ENCODE results near the gene RIN3. TPM values are rescaled to one million over a fixed set of nuclear protein-coding genes. Genes with fewer than 3 reads are reported as not detected.
A peak's percentile ranks its signal among the peaks of the same experiment; 100 is the strongest.

The RIN3 gene
- total and polyA plus RNA-seq, 10 of the 15 experiments (the other 5 are each of a cell fraction or from before 2014, with no cell fraction given): 0.91 to 23.3 (median 6.3) TPM

GRCh38 chr14:92616178-92616577 is 102.6 kb downstream of the RIN3 start:
- in situ Hi-C loops (cut with MboI): no loop called here
- no peaks in the 10 kb centered on the region for H3K79me2 ChIP-seq (ENCODE audit: control insufficient read depth, insufficient read depth, low read length)
- H3K9me3 ChIP-seq (replicated peaks; ENCODE audit: control insufficient read depth, insufficient read depth, low read length): no peaks in the 10 kb centered on the region; the same call in 2 of the 3 replicates
- no peak overlapping the region for H2AFZ ChIP-seq (ENCODE audit: control insufficient read depth, low read depth, low read length)
- DNase-seq (ENCODE audit: low read depth, low spot score): no peak
- ChIA-PET RAD21 (ENCODE audit: unreplicated experiment) (interaction anchor here (1.0 to 3.7 kb wide), 9 partner anchors 18 to 356 kb away, joined by 3 to 38 read pairs (median 9); no protein-coding TSS in a partner anchor), POLR2A (interaction anchor here (1.3 to 1.5 kb wide), 2 partner anchors 21 to 35 kb away, joined by 4 read pairs; no protein-coding TSS in a partner anchor), SMC1A (ENCODE audit: uncharacterized antibody, unreplicated experiment) (interaction anchor here (1.0 to 4.3 kb wide), 13 partner anchors 10 to 67 kb away, joined by 3 to 38 read pairs (median 4); no protein-coding TSS in a partner anchor), CTCF (interaction anchor here (0.9 to 2.1 kb wide), 6 partner anchors 30 to 70 kb away, joined by 3 to 7 read pairs (median 4); no protein-coding TSS in a partner anchor)
- intact Hi-C loops (cut with micrococcal nuclease; ENCODE audit: unreplicated experiment): no loop called here
- no peak overlapping the region for H3K9ac ChIP-seq (ENCODE audit: control insufficient read depth, insufficient read depth, low read length)
- no peak overlapping the region for H3K4me2 ChIP-seq (ENCODE audit: control insufficient read depth, insufficient read depth)
- H3K4me3 ChIP-seq: no peak overlapping the region
- no peaks in the 10 kb centered on the region for H4K20me1 ChIP-seq (ENCODE audit: control insufficient read depth, insufficient read depth)
- ATAC-seq: no peak
- TF ChIP-seq, protein P1, sequence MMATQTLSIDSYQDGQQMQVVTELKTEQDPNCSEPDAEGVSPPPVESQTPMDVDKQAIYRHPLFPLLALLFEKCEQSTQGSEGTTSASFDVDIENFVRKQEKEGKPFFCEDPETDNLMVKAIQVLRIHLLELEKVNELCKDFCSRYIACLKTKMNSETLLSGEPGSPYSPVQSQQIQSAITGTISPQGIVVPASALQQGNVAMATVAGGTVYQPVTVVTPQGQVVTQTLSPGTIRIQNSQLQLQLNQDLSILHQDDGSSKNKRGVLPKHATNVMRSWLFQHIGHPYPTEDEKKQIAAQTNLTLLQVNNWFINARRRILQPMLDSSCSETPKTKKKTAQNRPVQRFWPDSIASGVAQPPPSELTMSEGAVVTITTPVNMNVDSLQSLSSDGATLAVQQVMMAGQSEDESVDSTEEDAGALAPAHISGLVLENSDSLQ (IDR thresholded peaks at IDR 0.05): no peak
- TF ChIP-seq POU2F2 (IDR thresholded peaks at IDR 0.05; ENCODE audit: borderline replicate concordance, low read depth, low read length): no peak
- no peak for TF ChIP-seq MEF2A (IDR thresholded peaks at IDR 0.05; ENCODE audit: insufficient read depth, low read depth, low read length)
- no peak for TF ChIP-seq ATF2 (IDR thresholded peaks at IDR 0.05; ENCODE audit: low read length)
- TF ChIP-seq POLR2AphosphoS5 (IDR thresholded peaks at IDR 0.05; ENCODE audit: low read length): no peak
- TF ChIP-seq SMC3 (IDR thresholded peaks at IDR 0.05; ENCODE audit: borderline replicate concordance, low read length): no peak
- TF ChIP-seq TCF12 (IDR thresholded peaks at IDR 0.05; ENCODE audit: low read depth, low read length): no peak
- TF ChIP-seq, protein P2, sequence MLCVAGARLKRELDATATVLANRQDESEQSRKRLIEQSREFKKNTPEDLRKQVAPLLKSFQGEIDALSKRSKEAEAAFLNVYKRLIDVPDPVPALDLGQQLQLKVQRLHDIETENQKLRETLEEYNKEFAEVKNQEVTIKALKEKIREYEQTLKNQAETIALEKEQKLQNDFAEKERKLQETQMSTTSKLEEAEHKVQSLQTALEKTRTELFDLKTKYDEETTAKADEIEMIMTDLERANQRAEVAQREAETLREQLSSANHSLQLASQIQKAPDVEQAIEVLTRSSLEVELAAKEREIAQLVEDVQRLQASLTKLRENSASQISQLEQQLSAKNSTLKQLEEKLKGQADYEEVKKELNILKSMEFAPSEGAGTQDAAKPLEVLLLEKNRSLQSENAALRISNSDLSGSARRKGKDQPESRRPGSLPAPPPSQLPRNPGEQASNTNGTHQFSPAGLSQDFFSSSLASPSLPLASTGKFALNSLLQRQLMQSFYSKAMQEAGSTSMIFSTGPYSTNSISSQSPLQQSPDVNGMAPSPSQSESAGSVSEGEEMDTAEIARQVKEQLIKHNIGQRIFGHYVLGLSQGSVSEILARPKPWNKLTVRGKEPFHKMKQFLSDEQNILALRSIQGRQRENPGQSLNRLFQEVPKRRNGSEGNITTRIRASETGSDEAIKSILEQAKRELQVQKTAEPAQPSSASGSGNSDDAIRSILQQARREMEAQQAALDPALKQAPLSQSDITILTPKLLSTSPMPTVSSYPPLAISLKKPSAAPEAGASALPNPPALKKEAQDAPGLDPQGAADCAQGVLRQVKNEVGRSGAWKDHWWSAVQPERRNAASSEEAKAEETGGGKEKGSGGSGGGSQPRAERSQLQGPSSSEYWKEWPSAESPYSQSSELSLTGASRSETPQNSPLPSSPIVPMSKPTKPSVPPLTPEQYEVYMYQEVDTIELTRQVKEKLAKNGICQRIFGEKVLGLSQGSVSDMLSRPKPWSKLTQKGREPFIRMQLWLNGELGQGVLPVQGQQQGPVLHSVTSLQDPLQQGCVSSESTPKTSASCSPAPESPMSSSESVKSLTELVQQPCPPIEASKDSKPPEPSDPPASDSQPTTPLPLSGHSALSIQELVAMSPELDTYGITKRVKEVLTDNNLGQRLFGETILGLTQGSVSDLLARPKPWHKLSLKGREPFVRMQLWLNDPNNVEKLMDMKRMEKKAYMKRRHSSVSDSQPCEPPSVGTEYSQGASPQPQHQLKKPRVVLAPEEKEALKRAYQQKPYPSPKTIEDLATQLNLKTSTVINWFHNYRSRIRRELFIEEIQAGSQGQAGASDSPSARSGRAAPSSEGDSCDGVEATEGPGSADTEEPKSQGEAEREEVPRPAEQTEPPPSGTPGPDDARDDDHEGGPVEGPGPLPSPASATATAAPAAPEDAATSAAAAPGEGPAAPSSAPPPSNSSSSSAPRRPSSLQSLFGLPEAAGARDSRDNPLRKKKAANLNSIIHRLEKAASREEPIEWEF (IDR thresholded peaks at IDR 0.05; ENCODE audit: insufficient replicate concordance, low read depth, low read length): no peak
- TF ChIP-seq RAD51 (IDR thresholded peaks at IDR 0.05): no peak
- TF ChIP-seq POLR2AphosphoS2 (IDR thresholded peaks at IDR 0.05; ENCODE audit: low read depth, low read length): no peak
- TF ChIP-seq MYB (IDR thresholded peaks at IDR 0.05; ENCODE audit: borderline replicate concordance, low read depth, low read length): no peak
- TF ChIP-seq BACH1 (IDR thresholded peaks at IDR 0.05; ENCODE audit: borderline replicate concordance): no peak
- TF ChIP-seq GATAD2B (conservative IDR thresholded peaks at IDR 0.05; ENCODE audit: low read depth): no peak
- H3K36me3 ChIP-seq (ENCODE audit: control insufficient read depth in 2 of 2, insufficient read depth in 2 of 2, low read length in 1 of 2): no peaks in the 10 kb centered on the region; a peak in 1 of 4 replicates
- peak overlapping the region; percentile 41 for H3K27ac ChIP-seq (ENCODE audit: control insufficient read depth, insufficient read depth)
- no peak for FAIRE-seq
- WGBS (ENCODE audit: insufficient coverage, insufficient replicate concordance, low lambda C conversion rate, missing lambda C conversion rate): 83% methylated on average over 5 of the region's 5 CpGs
- no peaks in the 10 kb centered on the region for H3K27me3 ChIP-seq (replicated peaks in 1 of 2; ENCODE audit: control insufficient read depth in 2 of 2, insufficient read depth in 2 of 2, low read length in 1 of 2)
- peaks cover 8% of the 10 kb centered on the region for H3K4me1 ChIP-seq (ENCODE audit: control insufficient read depth, insufficient read depth, low read length)
- BruUV-seq (replicated peaks): TSS peak; percentile 31
